Measurements from ENCODE around the gene RTP4.

DNA sequence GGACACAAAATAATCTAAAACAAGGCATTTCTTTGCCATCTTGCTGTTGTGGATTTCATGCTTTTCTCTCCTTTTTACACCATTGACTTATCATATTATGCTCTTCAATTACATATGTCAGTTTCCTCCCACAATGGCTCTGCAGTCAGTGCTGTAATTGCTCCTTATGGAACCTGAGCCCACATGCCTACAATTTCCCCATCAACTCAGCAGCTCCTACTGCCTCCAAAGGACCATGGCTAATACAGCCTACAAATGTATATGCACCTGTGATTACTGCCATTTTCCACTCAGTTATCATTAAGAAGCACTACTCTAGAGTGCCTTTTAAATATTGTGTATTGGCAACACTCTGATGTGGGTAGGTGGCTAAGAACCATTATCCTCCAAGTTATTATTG is 30.8 kb downstream of the RTP4 start:
- no peak for TF ChIP-seq GATA2 (IDR thresholded peaks at IDR 0.05; ENCODE audit: low read depth, low read length)
- no peak for TF ChIP-seq GATA3 (IDR thresholded peaks at IDR 0.05; ENCODE audit: low read depth, low read length)
